Measurements from ENCODE around the gene DDX11.
"Not testable (repeated sequence)": the region's sequence is repeated elsewhere in the genome, so short reads cannot be mapped to it uniquely, and the experiment has no call there.

Gene DDX11

DNA sequence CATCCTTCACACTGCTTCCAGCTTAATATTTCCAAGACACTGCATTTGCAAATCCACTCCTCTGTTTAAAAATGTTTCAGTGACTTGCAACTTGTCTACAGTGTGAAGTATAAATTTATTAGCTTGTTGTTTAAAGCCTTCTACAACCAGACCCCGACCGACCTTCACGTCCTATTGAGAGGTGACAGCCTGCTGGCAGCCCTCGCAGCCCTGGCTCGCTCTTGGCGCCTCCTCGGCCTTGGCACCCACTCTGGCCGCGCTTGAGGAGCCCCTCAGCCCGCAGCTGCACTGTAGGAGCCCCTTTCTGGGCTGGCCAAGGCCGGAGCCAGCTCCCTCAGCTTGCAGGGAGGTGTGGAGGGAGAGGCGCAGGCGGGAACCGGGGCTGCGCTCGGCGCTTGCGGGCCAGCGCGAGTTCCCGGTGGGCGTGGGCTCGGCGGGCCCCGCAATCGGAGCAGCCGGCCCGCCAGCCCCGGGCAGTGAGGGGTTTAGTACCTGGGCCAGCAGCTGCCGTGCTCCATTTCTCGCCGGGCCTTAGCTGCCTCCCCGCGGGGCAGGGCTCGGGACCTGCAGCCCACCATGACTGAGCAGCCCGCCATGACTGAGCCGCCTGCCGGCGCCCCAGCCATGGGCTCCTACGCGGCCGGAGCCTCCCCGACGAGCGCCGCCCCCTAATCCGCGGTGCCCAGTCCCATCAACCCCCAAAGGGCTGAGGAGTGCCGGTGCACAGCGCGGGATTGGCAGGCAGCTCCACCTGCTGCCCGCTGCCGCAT is 2.5 kb upstream of the DDX11 start:
- not testable (repeated sequence) for DNase-seq

DNA sequence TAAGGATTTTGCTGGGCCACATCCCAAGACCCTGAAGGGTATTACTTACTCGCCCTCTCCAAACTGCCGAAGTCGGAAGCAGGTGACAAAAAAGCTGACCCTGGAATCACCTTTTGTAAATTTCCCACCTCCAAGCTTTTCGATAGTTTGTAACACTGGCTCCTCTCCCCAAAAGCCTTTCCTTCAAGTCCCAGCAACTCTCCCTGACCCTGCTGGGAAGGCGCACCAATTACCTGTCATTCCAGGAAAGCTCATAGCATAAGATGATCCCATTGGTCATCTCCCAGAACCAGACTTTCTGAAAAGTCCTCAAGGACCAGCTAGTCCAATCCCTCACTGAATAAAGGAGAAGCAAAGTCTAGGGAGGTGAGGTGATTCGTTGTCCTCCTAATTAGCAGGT is 698 bp upstream of the DDX11 start:
- not testable (repeated sequence) for DNase-seq

DNA sequence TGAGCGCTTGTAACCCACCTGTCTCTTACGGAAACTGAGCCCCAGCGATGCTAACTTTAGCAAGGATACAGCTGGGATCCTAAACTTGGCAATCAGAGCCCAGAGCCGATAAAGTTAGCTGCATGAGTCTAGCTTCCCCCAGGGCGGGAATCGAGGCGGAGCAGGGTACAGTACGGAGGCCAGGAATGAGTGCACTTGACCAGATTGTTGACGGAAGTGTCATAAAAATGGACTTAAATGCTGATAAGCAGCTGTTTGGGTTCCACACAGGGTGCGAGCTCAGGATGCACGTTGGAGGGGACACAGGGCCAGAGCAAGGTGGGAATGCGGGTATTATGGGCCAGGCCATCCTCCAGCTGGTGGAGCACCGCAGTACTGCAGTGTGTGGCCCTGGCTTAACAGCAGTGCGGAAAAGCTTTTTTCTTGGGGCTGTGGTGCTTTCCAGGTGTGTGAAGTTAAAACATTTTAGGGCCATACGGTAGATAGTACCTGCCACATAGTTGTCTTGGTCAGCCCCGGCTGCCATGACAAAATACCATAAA is 744 bp downstream of the DDX11 start:
- DNase-seq = peak in 1 of 2 donors; percentile 7

DNA sequence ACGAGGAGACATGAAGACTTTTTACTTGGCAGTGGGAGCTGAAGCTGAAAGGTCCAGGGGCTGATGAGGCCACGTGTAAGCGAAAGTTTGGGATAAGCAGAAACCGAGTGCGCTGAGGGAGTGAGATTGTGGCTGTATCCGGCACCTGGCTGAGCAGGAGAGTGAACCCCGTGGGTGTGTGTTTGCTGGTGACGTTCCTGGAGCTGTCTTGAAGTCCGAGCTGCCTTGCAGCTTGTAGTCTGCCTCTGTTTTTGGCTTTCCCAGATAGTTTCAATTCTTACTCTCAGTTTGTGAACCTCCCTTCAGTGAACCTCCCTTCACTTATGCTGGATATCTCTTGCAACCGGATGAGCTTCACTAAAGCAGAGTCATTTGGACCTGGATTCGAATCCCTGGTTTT is 2.5 kb downstream of the DDX11 start:
- DNase-seq = not testable (repeated sequence)

GRCh38 chr12:31077095-31077494 is 3.4 kb downstream of the DDX11 start:
- DNase-seq = not testable (repeated sequence)

DNA sequence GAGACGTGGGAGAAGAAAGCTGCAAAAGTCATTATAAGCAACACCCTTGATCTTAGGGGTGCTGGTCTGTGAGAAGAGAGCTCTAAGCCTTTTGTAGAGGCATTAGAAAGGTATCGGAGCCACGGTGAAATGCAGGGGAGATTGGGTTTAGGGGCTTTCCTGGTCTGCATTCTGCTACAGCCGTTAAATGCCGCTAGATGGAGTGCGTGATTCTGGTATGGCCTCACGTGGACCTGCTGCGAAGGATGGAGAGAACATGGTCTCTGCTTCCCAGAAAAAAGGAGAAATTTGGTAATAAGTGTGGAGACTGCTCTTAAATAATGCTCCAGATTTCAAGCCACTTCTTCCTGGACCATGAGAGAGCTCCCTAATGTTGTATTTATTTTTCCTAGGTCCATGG is 4.3 kb downstream of the DDX11 start:
- DNase-seq = not testable (repeated sequence)

GRCh38 chr12:31079421-31079820 is 5.8 kb downstream of the DDX11 start:
- DNase-seq = not testable (repeated sequence)

DNA sequence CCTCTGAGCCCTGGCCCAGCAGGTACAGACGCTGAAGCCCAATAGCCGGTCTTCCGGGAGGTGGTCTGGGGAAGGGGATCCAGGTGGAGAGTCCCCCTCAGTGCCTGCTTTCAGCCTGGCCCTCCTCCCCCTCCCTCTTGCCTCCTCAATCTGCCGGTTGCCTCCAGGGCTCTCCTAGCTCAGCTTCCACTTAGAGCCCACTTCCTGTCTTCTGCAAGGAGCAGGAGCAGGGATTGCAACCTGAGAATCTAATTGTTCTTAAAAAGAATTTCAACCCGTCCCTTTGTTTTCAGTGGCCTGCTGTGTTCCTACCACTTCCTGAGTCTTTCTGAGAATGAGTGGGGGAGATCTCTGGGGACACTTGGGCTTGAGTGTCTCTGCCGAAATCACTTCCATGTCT is 6.6 kb downstream of the DDX11 start:
- DNase-seq = not testable (repeated sequence)

GRCh38 chr12:31081274-31081673 is 7.6 kb downstream of the DDX11 start:
- DNase-seq = not testable (repeated sequence)

GRCh38 chr12:31084241-31084640 is 10.6 kb downstream of the DDX11 start:
- not testable (repeated sequence) for DNase-seq

DNA sequence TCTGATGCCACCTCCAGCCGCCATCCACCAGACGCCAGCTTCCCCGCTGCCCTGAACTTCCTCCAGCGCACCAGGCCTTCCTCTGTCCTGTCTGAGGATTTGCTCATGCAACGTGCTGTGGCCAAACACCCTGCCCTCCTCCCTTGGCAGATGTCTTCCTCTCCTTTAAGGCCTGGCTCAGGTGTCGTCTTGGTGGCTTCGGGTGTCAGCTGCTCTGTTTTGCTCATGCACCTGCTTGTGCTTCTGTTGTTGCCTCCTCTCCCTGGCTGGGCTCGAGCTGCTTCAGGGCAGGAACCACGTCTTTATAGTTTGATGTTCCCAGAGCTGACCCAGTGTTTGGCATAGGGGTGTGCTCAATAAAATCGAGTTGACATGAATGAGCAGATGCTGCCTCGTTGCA is 12.4 kb downstream of the DDX11 start:
- not testable (repeated sequence) for DNase-seq

DNA sequence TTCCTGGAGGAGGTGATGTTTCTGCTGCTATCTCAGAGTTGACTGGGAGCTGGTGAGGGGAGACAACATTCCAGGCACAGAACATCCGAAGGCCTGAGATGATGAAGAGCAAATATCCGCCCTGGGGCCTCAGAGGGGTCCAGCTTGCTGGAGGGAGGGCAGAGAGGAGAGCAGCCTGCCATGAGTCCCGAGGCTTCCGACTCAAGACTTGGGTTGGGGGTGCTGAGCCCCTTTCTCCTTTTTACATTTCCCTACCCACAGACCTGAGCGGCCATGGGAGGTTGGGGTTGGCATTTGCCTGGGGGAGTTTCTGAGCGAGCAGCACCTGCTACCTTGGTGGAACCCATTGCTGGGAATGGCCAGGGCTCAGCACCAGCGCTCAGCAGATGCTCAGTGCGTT is 13.8 kb downstream of the DDX11 start:
- not testable (repeated sequence) for DNase-seq

GRCh38 chr12:31087956-31088355 is 14.3 kb downstream of the DDX11 start:
- not testable (repeated sequence) for DNase-seq

GRCh38 chr12:31089072-31089471 is 15.4 kb downstream of the DDX11 start:
- no peak for DNase-seq

GRCh38 chr12:31091629-31092028 is 18.0 kb downstream of the DDX11 start:
- DNase-seq = not testable (repeated sequence)

DNA sequence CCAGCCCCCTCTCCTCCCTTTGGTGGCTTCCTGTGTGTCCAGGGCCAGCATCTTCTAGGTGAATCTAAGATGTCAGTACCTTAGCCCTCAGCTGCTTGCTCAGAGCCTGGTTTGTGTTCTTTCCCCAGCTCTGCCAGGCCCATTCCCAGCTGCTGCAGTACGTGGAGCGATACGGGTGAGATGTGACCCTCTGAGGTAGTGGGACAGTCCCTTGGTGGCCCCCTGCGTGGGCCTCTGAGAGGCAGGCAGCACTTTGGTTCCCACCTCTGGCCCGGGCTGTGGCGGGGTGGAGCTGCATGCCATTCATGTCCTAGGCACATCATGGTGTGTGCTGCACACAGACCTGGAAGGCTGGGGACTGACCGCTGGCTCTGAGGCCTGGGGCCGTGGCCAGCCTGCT is 19.1 kb downstream of the DDX11 start:
- not testable (repeated sequence) for DNase-seq

GRCh38 chr12:31095080-31095860 is 21.6 kb downstream of the DDX11 start:
- not testable (repeated sequence) for DNase-seq

DNA sequence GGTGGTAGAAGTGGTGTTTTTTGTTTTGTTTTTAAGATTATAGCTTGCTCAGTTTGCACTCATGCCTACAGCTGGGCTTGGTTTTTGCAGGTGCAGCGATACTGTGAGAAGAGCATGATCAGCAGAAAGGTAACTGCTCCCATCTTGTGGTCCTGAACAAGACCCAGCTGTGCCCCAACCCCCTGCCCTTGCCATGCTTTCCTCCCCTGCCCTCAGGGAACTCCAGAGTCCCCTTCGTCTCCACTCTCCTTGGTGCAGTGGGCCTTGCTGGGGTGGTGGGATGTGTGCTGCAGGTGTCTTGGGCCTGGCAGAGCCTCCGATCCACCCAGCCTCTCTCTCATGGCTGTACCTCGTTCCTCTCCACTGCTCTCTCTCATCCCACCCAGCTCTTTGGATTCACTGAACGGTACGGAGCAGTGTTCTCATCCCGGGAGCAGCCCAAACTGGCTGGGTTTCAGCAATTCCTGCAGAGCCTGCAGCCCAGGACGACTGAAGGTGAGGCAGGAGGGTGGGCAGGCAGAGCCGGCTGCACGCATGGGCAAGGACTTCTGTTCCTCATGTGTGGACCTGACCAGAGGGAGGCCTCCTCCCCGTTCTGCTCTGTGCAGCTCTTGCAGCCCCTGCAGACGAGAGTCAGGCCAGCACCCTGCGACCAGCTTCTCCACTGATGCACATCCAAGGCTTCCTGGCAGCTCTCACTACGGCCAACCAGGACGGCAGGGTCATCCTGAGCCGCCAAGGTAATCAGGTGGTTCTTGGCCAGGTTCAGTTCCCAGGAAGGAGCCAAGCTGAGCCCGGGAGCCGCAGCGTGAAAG is 22.8 kb downstream of the DDX11 start:
- DNase-seq = not testable (repeated sequence)

DNA sequence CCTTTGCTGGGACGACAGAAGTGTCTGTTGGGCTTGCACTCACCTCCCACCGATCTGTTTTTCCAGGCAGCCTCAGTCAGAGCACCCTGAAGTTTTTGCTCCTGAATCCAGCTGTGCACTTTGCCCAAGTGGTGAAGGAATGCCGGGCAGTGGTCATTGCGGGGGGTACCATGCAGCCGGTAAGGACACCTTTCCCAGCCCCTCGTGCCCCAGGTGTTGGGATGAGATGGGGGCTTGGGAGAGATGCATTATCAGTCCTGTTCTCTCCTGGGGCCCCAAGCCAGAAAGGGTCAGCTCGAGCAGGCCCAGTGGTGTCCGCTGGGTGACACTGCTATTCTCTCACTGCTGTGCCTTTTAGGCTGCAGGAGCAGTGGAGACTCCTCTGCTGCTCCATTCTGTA is 24.2 kb downstream of the DDX11 start:
- not testable (repeated sequence) for DNase-seq

- DNase-seq = not testable (repeated sequence)
Measured at GRCh38 chr12:31098363-31098762, 24.7 kb downstream of the DDX11 start.

GRCh38 chr12:31098771-31099170 is 25.1 kb downstream of the DDX11 start:
- not testable (repeated sequence) for DNase-seq

DNA sequence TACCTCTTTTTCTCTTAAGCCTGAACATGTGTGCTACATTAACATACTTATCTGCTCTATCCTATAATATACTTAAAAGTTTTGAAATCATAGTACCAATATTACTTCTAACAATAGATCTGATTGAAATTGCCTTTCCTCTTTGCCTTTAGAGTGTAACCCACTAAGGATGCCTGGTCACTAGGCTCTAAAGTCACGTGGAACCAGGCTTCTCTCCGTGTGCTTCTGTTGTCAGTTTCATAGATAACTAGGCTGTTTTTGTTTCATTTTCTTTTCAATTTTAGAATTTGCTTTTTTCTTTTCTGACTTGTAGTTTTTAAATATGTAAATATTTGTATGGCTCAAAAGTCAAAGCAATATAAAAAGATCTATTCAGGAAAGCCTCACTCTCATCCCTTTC is 25.8 kb downstream of the DDX11 start:
- DNase-seq = not testable (repeated sequence)
